Pancreas (tissue), 10 donors: Measurements from ENCODE around the gene MUC5AC. TPM values are rescaled to one million over a fixed set of nuclear protein-coding genes. Genes with fewer than 3 reads are reported as not detected.
"Not testable (repeated sequence)": the region's sequence is repeated elsewhere in the genome, so short reads cannot be mapped to it uniquely, and the experiment has no call there.

Experiments used
- ATAC-seq, 4 donors: fragments of 200-7000 bp; cut with Tn5 transposase; one replicate each; pipeline versions ENCODE4 v1.8.0 to v1.9.1; 2020; ENCODE audit warnings: mild to moderate bottlenecking in 4 of 4, moderate library complexity in 4 of 4
- DNase-seq, 6 donors: peaks; one replicate each; pipeline ENCODE4 v3.0.0-alpha.2; 2020
- FAIRE-seq: peaks from 2 replicates; lab custom pipeline; 2012; peaks lifted over from hg19 to GRCh38; lab: Jason Lieb, UNC
- H3K27ac ChIP-seq, 4 donors: fragments of 200-600 bp; sonication (generic); 1 replicate in 3 of 4; 2 replicates in 1 of 4; pipeline versions ENCODE4 v1.5.0 to v1.8.0; 2020
- H3K27me3 ChIP-seq, 4 donors: fragments of 200-600 bp; one replicate each; pipeline ENCODE4 v1.8.0; 2021
- H3K36me3 ChIP-seq, 3 donors: fragments of 200-600 bp; sonication (generic) in 1 of 3; one replicate each; pipeline versions ENCODE4 v1.5.0 to v1.8.0; 2020 to 2021
- H3K4me1 ChIP-seq, 3 donors: fragments of 200-600 bp; one replicate each; pipeline ENCODE4 v1.8.0; 2021
- H3K4me3 ChIP-seq, 4 donors: fragments of 200-600 bp; sonication (generic) in 2 of 4; one replicate each; pipeline versions ENCODE4 v1.5.0 to v1.8.0; 2020 to 2021
- H3K9me3 ChIP-seq, 4 donors: fragments of 200-600 bp; one replicate each; pipeline ENCODE4 v1.8.0; 2021
- WGBS, 2 donors: extraction: QIAGEN DNeasy Blood & Tissue Kit; methylation state at CpG; one replicate each; pipeline ENCODE4 v1.1.7; 2013; 5-methylcytosine and 5-hydroxymethylcytosine counted together
- intact Hi-C, 3 donors: fragments of 100-400 bp; cut with DNase I; formaldehyde crosslinking; loops; one replicate each; pipeline versions ENCODE4 v1.11.1 to v1.14.2; 2022
- polyA plus RNA-seq, 2 donors: library from polyadenylated mRNA; stranded (reverse); fragments of 200-250 nt; gene quantifications; one replicate each; pipeline ENCODE4 v1.2.3, GENCODE V29; 2013
- total RNA-seq, 6 donors: library from RNA; stranded (reverse); fragmentation: NEBNext Ultra II Directional in 4 of 6; extraction: Animal tissue kit (Norgen Biotek cat#: 25700) in 4 of 6; gene quantifications; one replicate each; pipeline versions ENCODE4 v1.2.1 to v1.2.4, GENCODE V29; 2021 to 2023
- TF ChIP-seq, protein P1 (sequence below), 4 donors: fragments of 200-600 bp; sonication (generic) in 3 of 4; IDR thresholded peaks; one replicate each; pipeline versions ENCODE4 v1.5.0 to v1.8.0; 2021; ENCODE audit warnings: antibody characterized with exemption in 4 of 4
- donor health status: healthy with polysubstance abuse.
- donor health status: DM: no; HTN: no; CAD: no; lungs with moderate emphysema.
- donor health status: DM: no; HTN: no; CAD: no.
- donor health status: control.
- donor health status: control.
- donor health status: Bipolar disorder and iron deficiency.
- donor health status: DM: yes; HTN: yes; CAD: no.
- donor health status: DM: no; HTN: no; CAD: no.
- donor health status: DM: no; HTN: no; CAD: no.
- donor health status: DM: yes; HTN: yes; CAD: no.

Gene MUC5AC
- total and polyA plus RNA-seq, 8 donors, result 0.02 to 4.2 (median 0.04) TPM; not detected in 5

DNA sequence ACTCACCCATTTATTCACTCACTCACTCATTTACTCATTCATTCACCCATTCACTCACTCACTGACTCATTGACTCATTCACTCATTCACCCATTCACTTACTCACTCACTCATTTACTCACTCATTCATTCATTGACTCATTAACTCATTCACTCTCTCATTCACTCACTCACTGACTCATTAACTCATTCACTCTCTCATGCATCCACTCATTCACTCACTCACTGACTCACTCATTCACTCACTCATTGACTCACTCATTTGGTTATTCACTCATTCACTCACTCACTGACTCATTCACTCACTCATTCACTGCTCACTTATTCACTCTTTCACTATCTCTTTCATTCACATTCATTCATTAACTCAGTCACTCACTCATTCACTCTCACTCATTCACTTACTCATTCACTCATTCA, 2.5 kb upstream of the MUC5AC start:
- no peak for DNase-seq

DNA sequence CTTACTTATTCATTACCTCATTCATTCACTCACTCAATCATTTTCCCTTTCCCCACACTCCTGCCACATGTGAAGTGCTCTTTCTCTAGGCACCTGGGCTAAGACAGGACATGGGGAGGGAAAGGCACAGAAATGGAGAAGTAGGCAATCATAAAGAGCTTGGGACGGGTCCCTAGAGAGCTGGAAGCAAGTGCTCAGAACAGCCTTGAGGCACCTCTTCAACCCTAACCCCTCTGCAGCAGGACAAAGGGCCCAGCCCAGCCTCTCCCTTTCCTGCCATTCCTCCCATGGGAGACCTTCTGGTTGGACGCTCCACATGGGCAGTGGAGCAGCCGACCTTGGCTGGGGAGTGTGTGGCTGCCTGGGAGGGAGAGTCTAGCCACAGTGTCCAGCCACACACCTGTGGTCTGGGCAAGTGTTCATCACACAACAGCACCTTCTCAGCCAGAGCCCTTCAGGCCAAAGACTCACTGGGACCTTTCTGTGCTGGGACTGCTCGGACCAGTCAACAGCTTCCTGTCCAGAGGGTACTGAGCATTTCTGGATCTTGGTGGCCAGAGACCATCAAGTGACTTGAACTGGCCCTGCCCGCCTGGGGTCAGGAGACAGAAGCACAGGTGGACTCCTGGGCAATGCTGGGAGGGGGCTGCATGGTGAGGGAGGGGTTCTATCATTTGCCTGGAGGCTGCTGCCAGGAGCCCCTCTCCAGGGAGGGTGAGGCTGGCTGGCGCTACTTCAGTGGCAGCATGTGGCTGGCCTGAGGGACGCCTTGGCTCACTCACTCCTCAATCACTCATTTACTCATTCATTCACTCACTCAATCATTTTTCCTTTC, 1.0 kb upstream of the MUC5AC start:
- DNase-seq, result peak in 2 of 6 donors; percentile 39 to 42
- no peak for FAIRE-seq
- H3K27me3 ChIP-seq, result no peaks in the 10 kb centered on the region

More for the DNA sequence above, 2.5 kb upstream of the MUC5AC start:
- no peak overlapping the region for H3K4me3 ChIP-seq
- H3K4me1 ChIP-seq, result no peaks in the 10 kb centered on the region
- TF ChIP-seq, protein P1, sequence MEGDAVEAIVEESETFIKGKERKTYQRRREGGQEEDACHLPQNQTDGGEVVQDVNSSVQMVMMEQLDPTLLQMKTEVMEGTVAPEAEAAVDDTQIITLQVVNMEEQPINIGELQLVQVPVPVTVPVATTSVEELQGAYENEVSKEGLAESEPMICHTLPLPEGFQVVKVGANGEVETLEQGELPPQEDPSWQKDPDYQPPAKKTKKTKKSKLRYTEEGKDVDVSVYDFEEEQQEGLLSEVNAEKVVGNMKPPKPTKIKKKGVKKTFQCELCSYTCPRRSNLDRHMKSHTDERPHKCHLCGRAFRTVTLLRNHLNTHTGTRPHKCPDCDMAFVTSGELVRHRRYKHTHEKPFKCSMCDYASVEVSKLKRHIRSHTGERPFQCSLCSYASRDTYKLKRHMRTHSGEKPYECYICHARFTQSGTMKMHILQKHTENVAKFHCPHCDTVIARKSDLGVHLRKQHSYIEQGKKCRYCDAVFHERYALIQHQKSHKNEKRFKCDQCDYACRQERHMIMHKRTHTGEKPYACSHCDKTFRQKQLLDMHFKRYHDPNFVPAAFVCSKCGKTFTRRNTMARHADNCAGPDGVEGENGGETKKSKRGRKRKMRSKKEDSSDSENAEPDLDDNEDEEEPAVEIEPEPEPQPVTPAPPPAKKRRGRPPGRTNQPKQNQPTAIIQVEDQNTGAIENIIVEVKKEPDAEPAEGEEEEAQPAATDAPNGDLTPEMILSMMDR (IDR thresholded peaks at IDR 0.05), result no peak
- no peaks in the 10 kb centered on the region for H3K27me3 ChIP-seq
- intact Hi-C loops, result no loop called here
- no peak overlapping the region for H3K27ac ChIP-seq
- H3K9me3 ChIP-seq, result no peaks in the 10 kb centered on the region
- ATAC-seq (no peak), FAIRE-seq (no peak)
- no peaks in the 10 kb centered on the region for H3K36me3 ChIP-seq

DNA sequence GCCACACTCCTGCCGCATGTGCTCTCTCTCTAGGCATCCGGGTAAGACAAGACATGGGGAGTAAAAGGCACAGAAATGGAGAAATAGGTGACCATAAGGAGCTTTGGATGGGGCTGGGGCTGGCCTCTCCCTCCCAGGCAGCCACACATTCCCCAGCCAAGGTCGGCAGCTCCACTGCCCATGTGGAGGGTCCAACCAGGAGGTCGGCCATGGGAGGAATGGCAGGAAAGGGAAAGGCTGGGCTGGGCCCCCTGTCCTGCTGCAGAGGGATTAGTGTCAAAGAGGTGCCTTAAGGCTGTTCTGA, 460 bp upstream of the MUC5AC start:
- 56 to 77% methylated on average over 4 of the region's 4 CpGs for WGBS, 2 donors
- ATAC-seq, result no peak
- intact Hi-C loops, result no loop called here
- Histone ChIP-seq H3K36me3 (no peaks in the 10 kb centered on the region), H3K27me3 (no peaks in the 10 kb centered on the region), H3K4me1 (no peaks in the 10 kb centered on the region), H3K9me3 (no peaks in the 10 kb centered on the region), H3K27ac (no peak overlapping the region), H3K4me3 (no peak overlapping the region)
- TF ChIP-seq, protein P1 (IDR thresholded peaks at IDR 0.05), result no peak
- no peak for FAIRE-seq
- no peak for DNase-seq

More for the DNA sequence above, 1.0 kb upstream of the MUC5AC start:
- Histone ChIP-seq H3K4me1 (no peaks in the 10 kb centered on the region), H3K9me3 (no peaks in the 10 kb centered on the region), H3K27ac (no peak overlapping the region), H3K36me3 (no peaks in the 10 kb centered on the region), H3K4me3 (no peak overlapping the region)
- TF ChIP-seq, protein P1 (IDR thresholded peaks at IDR 0.05), result no peak
- ATAC-seq, result no peak
- intact Hi-C loops, result no loop called here
- 83 to 87% methylated on average over 7 of the region's 7 CpGs for WGBS, 2 donors

DNA sequence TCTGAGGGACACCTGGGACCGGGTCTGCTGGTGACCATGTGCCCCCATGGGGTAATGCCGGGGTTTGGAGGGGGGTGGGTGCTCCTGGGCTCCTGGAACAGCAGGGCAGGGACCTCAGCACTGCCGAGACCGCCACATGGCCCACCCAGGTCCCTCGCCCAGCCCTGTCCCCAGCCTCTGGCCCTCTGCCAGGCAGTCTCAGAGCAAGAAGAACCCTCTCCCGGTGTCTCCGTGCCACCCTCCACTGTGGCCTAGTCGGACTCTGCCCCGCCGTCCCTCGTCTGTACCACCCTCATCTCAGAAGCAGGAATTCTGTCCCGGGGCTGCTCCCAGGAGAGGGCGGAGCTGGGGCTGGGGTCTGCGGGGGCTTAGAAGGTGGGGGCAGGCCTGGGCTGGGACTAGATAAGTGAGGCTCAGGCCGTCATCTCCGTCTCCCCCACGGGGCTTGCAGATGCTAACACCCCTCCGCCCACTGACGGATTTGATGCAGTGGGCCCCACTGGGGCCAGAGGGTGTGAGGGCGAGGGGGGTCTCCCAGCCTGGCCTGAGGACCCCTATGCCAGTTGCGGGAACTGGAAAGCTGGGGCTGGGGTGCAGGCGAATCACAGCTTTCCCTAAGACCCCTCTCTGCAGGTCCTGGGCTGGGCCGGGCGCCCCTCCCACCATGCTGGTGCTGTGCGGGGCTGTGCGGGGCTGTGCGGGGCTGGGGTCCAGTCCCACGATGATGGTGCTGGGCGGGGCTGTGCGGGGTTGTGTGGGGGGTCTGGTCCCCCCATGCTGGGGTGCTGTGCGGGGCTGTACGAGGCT, 1.1 kb downstream of the MUC5AC start:
- peak in 4 of 6 donors; percentile 12 to 75 (median 46) for DNase-seq
- Histone ChIP-seq H3K27ac (no peak overlapping the region), H3K36me3 (no peaks in the 10 kb centered on the region), H3K27me3 (no peaks in the 10 kb centered on the region), H3K4me3 (no peak overlapping the region), H3K4me1 (no peaks in the 10 kb centered on the region), H3K9me3 (no peaks in the 10 kb centered on the region)
- WGBS, 2 donors, result 67 to 78% methylated on average over 29 to 32 of the region's 32 CpGs
- FAIRE-seq, result no peak
- TF ChIP-seq, protein P1 (IDR thresholded peaks at IDR 0.05), result no peak
- no peak for ATAC-seq
- intact Hi-C loops, result no loop called here

DNA sequence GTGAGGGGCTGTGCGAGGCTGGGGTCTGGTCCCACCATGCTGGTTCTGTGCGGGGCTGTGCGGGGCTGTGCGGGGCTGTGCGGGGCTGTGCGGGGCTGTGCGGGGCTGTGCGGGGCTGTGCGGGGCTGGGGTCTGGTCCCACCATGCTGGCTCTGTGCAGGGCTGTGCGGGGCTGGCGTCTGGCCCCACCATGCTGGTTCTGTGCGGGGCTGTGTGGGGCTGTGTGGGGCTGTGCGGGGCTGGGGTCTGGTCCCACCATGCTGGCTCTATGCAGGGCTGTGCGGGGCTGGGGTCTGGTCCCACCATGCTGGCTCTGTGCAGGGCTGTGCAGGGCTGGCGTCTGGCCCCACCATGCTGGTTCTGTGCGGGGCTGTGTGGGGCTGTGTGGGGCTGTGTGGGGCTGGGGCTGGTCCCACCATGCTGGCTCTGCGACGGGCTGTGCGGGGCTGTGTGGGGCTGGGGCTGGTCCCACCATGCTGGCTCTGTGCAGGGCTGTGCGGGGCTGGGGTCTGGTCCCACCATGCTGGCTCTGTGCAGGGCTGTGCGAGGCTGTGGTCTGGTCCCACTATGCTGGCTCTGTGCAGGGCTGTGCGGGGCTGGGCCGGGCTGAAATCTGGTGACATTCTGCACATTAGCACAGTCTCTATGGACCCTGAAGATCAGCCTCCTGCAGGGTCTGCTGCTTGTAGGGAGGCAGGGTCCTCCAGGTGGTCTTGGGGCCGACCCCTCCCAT, 1.9 kb downstream of the MUC5AC start:
- H3K4me3 ChIP-seq, FAIRE-seq, H3K27me3 ChIP-seq, H3K9me3 ChIP-seq, H3K4me1 ChIP-seq, ATAC-seq, H3K27ac ChIP-seq, H3K36me3 ChIP-seq, intact Hi-C loops: not testable (repeated sequence)
- whole genome bisulfite sequencing, 2 donors, result 48 to 72% methylated on average over 12 to 24 of the region's 24 CpGs
- peak in 2 of 6 donors; percentile 45 to 65 for DNase-seq
